HEK293T (cell line): ENCODE results near the gene KAT7.

Experiments used
- BHLHE40 ChIP-seq: fragments of 450-650 bp; IDR thresholded peaks from 2 replicates; pipeline ENCODE4 v1.6.1; 2016; ENCODE audit warnings: mild to moderate bottlenecking, moderate library complexity, borderline replicate concordance
- CTBP1 ChIP-seq: fragments of 450-650 bp; IDR thresholded peaks from 2 replicates; pipeline ENCODE4 v1.6.1; 2016; ENCODE audit warnings: borderline replicate concordance
- SUZ12 ChIP-seq: fragments of 450-650 bp; IDR thresholded peaks from 2 replicates; pipeline ENCODE4 v1.6.1; 2016; ENCODE audit warnings: mild to moderate bottlenecking

DNA sequence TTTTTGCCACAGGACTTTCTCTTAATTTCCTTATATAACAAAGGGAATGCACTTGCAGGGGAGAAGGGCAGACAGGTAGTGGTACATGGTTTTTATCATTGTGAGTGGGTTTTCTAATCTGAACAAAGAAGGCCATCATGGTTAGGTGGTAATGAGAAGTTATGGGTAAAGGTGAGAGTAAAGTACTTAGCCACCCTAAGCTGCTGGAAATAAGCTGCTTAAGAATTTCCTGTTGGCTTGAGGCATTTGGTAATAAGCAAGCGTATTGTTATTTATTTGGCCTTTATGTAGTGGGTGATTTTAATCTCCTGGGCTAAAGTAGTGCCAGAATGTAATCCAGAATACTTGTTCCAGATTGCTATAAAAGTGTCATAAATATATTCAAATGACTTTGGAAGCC is 32.3 kb downstream of the KAT7 start:
- TF ChIP-seq CTBP1: no peak
- TF ChIP-seq SUZ12: no peak
- no peak for TF ChIP-seq BHLHE40
